BE2C (cell line): ENCODE results near the gene SLC39A1.

Experiments
- DNase-seq: peaks from one replicate; pipeline ENCODE4 v3.0.0-alpha.2; 2020
- H3K27me3 ChIP-seq: fragments of 250-450 bp; sonication (Bioruptor Pico); 2 replicates; pipeline ENCODE4 v1.5.1; 2020; ENCODE audit warnings: mild to moderate bottlenecking
- H3K36me3 ChIP-seq: fragments of 250-450 bp; sonication (Bioruptor Pico); 2 replicates; pipeline ENCODE4 v1.5.1; 2020; ENCODE audit warnings: mild to moderate bottlenecking
- H3K4me1 ChIP-seq: fragments of 250-450 bp; sonication (Bioruptor Pico); 2 replicates; pipeline ENCODE4 v1.5.1; 2020
- H3K4me3 ChIP-seq: 2 replicates; pipeline ENCODE4 v1.5.1; 2011; ENCODE audit warnings: low read depth, low read length
- H3K9me3 ChIP-seq: fragments of 250-450 bp; sonication (Bioruptor Pico); 2 replicates; pipeline ENCODE4 v1.5.1; 2020
- CTCF ChIP-seq: IDR thresholded peaks from 2 replicates; pipeline ENCODE4 v1.5.1; 2012; ENCODE audit warnings: mild to moderate bottlenecking, low read depth, low read length

The SLC39A1 gene

DNA sequence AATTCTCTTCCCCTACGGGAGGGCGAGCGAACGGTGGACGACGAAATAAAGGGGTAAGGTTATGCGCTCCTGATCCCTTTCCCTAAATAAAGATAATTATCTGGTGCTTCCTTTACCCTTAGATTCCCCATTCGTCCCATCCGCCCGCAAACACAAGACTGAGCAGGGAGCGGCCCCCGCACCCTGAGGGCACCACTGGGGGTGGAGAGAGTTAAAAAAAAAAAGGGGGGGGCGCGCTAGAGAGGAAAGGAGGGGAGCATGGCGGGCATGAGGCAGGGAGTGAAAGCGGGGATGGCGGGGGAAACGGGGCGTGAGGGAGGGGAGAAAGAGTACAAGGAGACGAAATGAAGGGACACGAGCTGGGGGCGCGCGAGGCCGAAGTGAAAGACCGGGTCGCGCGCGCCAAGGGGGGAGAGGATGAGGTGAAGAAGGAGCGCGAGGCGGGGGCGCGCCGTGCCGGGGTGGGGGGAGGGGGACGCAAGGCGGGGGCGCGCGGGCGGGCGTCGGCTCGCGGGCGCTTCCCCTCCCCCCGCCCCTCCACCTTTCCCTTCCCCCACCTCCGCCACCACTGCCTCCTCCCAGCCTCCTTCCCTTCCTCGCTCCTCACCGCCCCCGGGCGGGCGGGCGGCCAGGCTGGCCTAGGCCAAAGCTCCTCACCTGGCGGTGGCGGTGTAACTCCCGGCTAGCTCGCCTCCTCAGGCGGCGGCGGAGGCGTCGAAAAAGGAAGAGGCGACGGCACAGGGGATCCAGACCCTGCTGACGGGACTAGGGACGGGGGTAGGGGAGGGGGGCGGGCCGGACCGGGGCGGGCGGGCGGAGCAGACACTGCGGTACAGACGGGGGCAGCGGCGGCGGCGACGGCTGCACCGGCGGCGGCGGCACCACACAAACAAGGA lies 41.0 kb downstream of the SLC39A1 start:
- peak; percentile 87 for DNase-seq
- Histone ChIP-seq H3K36me3 (peaks cover 21% of the 10 kb centered on the region), H3K4me3 (peak overlapping the region; percentile 94), H3K27me3 (no peaks in the 10 kb centered on the region), H3K9me3 (no peaks in the 10 kb centered on the region), H3K4me1 (peaks cover 10% of the 10 kb centered on the region)
- TF ChIP-seq CTCF: peak; percentile 45

DNA sequence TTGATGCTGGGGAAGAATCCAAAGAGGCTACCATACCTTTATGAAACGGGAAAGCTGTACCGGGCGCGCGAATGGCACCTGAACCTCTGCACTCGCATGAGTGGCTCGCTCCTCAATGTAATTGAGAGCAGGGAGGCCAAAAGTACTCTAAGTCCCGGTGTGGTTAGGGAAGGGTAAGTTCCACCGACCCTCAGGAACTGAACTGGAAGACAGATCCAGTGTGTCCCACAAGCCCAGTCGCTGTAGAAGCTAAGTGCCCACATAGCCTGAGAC lies 41.6 kb downstream of the SLC39A1 start:
- H3K27me3 ChIP-seq: no peaks in the 10 kb centered on the region
- TF ChIP-seq CTCF: no peak
- peaks cover 21% of the 10 kb centered on the region for H3K36me3 ChIP-seq
- peak overlapping the region; percentile 94 for H3K4me3 ChIP-seq
- DNase-seq: no peak
- no peaks in the 10 kb centered on the region for H3K9me3 ChIP-seq
- H3K4me1 ChIP-seq: peaks cover 10% of the 10 kb centered on the region

- TF ChIP-seq CTCF: no peak
- no peak for DNase-seq
- H3K9me3 ChIP-seq: no peaks in the 10 kb centered on the region
- H3K27me3 ChIP-seq: no peaks in the 10 kb centered on the region
- peaks cover 24% of the 10 kb centered on the region for H3K36me3 ChIP-seq
- H3K4me3 ChIP-seq: peak overlapping the region; percentile 94
- H3K4me1 ChIP-seq: peaks cover 10% of the 10 kb centered on the region
Observed at GRCh38 chr1:153921080-153921802, 42.1 kb downstream of the SLC39A1 start.

DNA sequence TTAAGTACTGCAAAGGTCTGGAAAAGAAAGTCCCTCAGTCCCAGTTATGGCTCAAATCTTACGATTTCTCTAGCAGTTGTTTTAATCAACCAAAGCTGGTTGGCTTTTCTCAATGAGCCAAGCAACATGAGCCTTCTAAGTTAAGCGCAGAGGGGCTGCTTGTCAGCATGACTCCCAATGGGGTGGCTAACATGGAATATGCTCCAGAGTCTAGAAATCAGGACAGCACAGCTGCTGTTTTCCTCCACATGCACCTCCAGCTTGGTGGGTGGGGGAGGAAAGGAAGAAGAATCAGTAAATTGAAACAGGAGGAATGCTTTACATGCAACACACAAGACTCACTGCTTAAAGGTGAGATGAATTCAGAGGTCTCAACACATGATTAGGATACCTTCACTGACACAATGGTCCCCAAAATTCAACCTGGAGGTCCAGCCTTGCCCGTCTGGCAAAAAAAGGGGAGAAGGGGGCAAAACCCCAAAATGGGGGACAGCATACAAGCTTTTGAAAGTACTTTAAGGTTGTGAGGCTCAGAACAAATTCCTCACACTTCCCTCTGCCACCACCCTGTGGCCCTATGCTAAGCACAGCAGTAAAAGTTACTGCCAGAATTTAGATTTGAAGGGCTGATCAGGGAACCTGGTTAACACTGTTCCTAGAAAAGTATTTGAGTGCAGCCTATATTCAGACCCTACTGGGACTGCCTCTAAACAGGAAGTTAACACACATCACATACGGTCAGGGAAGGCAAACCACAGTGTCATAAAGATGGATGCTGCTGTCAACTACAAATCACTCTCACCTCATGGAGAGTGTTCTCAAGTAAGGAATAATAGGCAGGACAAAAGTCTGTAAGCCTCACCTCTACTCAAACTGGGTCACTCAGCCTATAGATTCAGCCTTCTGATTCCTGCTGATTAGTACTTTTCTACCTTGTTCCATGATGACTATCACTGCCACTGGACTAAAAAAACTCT lies 43.2 kb downstream of the SLC39A1 start:
- H3K27me3 ChIP-seq: no peaks in the 10 kb centered on the region
- peak overlapping the region; percentile 94 for H3K4me3 ChIP-seq
- H3K4me1 ChIP-seq: peaks cover 10% of the 10 kb centered on the region
- DNase-seq: no peak
- H3K9me3 ChIP-seq: no peaks in the 10 kb centered on the region
- H3K36me3 ChIP-seq: peaks cover 25% of the 10 kb centered on the region
- peak; percentile 34; the same call in 1 of the 2 replicates for TF ChIP-seq CTCF

GRCh38 chr1:153916297-153916696 lies 47.0 kb downstream of the SLC39A1 start:
- no peak for DNase-seq
- Histone ChIP-seq H3K27me3 (no peaks in the 10 kb centered on the region), H3K36me3 (peaks cover 31% of the 10 kb centered on the region), H3K4me3 (no peak overlapping the region), H3K4me1 (peaks cover 10% of the 10 kb centered on the region), H3K9me3 (no peaks in the 10 kb centered on the region)
- TF ChIP-seq CTCF: no peak
